Activated CD8-positive, alpha-beta memory T cell treated with anti-CD3 and anti-CD28 coated beads for 36 hours (primary cell): ENCODE measurements around the gene ZNF80. TPM values are rescaled to one million over a fixed set of nuclear protein-coding genes. Genes with fewer than 3 reads are reported as not detected.

Source experiments
- CTCF ChIA-PET: fragments of 350-600 bp; sonication (Branson Sonifier 250); formaldehyde crosslinking; loops from one replicate; lab custom pipeline; 2021; ENCODE audit warnings: antibody characterized with exemption; lab: Charles Lee
- POLR2A ChIA-PET: fragments of 350-600 bp; sonication (Branson Sonifier 250); formaldehyde crosslinking; loops from one replicate; lab custom pipeline; 2021; ENCODE audit warnings: antibody characterized with exemption; lab: Charles Lee
- total RNA-seq, 2 experiments: library from RNA; stranded (reverse); gene quantifications; one replicate each; pipeline ENCODE4 v1.2.3, GENCODE V29; 2021

Gene ZNF80
- total RNA-seq, 2 experiments from 2014 or later: 1.6 to 2.1 TPM

DNA sequence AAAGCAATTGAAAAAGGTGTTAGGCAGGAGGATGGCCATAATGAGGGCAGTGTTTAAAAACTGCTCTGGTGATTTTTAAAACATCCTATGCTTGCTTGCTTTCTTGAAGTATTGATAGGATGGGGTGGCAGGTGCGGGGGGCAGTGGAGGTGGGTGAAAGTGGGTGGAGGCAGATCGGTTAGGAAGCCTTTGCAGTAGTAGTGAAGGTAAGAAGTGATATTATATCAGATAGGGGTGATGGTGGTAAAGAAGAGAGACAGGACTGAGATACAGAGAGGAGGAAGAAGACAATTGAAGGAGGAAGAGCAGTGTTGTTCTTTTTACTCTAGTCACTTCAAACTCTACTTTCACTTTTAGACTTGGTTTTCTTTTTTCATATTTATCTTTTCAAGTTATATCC lies 11.1 kb downstream of the ZNF80 start:
- ChIA-PET POLR2A (no interaction called here), CTCF (interaction anchor here (1.3 to 1.9 kb wide), 2 partner anchors 65 to 68 kb away, joined by 3 to 7 read pairs; no protein-coding TSS in a partner anchor)

DNA sequence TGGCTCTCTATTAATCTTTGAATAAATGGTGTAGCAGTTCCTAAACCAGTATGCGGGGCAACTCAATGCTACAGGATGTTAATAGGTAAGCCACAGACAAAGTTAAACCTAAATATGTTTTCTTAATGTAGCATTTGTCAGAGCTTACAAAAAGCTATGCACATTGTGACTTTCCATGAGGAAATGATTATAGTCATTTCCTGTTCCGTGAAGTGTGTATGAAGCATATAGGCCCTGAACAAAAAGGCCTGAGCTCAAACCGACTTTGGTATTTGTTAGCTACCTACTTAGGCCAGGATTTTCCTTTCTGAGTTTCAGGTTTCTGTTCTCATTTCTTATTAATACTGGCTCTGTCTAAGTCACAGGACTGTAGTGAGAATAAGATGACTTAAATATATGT lies 14.2 kb downstream of the ZNF80 start:
- POLR2A ChIA-PET: interaction anchor here (2.5 kb wide), 1 partner anchor 9 kb away, joined by 72 read pairs; no protein-coding TSS in a partner anchor
- CTCF ChIA-PET: interaction anchor here (0.8 to 3.7 kb wide), 5 partner anchors 10 to 70 kb away, joined by 3 to 28 read pairs (median 4); partner anchors contain the start of gene TIGIT

DNA sequence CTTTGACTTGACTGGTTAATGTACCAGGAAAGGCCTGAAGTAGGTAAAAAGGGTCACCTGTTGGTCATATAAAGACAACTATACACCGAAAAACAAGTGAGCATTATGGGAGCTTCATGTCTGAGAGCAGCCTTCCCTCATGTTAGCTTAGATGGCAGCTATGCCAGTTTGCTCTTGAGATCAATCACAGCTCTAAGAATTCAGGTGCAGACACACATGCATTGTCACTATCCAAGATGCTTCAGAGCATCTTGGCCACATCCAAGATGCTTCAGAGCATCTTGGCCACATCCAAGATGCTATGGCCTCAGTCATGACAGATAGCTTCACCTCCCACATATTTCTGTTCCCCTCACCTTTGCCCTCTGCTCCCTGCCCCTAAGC lies 15.5 kb downstream of the ZNF80 start:
- ChIA-PET POLR2A (interaction anchor here (0.6 to 2.5 kb wide), 6 partner anchors 8 to 86 kb away, joined by 3 to 72 read pairs (median 5); partner anchors contain the start of gene TIGIT), CTCF (interaction anchor here (1.0 to 3.7 kb wide), 7 partner anchors 8 to 92 kb away, joined by 3 to 28 read pairs (median 6); no protein-coding TSS in a partner anchor)

DNA sequence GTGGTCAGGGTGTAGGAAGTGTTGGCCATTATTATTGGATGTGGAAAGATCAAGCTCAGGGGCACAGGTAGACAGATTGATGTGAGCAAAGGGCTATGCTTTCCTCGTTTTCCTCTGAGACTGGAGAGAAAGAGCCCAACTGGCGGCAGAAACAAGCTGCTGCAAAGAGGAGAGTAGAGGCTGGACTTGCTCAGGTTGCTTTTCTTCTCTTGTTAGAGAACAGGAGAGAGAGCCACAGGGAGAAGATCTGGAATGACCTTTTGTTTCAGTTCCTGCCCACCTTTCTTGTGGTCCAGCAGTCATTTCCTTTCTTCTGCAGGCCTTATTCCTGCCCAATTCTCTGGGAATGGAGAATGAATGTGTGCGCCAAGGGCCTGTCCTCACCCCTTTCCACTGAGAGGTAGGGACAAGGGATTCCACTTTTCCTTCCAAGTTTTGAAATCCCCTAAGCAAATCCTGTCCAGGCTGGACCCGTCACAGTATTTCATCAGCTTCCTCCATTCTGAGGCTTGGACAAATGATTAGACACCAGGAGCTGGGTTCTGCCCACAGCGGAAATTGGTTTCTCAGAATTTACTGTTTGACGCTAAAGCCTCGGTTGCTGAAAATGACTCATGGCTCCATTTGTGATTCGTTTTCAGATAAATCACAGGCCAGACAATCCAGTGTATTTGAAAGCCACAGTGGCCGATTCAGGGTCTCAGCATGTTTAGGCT lies 16.1 kb downstream of the ZNF80 start:
- ChIA-PET POLR2A (interaction anchor here (0.8 to 2.5 kb wide), 5 partner anchors 8 to 86 kb away, joined by 3 to 72 read pairs (median 6); partner anchors contain the start of gene TIGIT), CTCF (interaction anchor here (1.0 to 3.7 kb wide), 8 partner anchors 8 to 197 kb away, joined by 3 to 28 read pairs (median 5); no protein-coding TSS in a partner anchor)

DNA sequence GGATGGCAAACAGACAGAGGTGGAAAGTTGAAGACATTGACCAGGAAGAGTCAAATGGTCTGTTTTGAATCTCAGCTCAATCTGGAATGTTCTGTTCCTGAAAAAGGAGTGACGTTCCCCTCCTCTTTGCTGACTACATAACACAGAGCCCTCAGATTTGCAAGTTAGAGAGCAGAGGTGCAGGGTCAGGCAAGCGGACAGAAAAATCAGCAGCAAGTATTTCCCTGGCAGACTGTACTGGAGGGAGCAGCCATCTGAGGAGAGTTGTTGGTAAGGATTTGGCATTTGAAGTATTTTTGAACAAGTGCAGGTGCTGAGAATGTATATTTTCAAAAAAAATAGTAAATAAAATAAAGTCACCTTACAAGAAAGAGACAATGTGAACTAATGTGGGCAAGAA lies 17.6 kb downstream of the ZNF80 start:
- ChIA-PET CTCF (no interaction called here), POLR2A (interaction anchor here (0.8 kb wide), 1 partner anchor 73 kb away, joined by 3 read pairs; no protein-coding TSS in a partner anchor)

DNA sequence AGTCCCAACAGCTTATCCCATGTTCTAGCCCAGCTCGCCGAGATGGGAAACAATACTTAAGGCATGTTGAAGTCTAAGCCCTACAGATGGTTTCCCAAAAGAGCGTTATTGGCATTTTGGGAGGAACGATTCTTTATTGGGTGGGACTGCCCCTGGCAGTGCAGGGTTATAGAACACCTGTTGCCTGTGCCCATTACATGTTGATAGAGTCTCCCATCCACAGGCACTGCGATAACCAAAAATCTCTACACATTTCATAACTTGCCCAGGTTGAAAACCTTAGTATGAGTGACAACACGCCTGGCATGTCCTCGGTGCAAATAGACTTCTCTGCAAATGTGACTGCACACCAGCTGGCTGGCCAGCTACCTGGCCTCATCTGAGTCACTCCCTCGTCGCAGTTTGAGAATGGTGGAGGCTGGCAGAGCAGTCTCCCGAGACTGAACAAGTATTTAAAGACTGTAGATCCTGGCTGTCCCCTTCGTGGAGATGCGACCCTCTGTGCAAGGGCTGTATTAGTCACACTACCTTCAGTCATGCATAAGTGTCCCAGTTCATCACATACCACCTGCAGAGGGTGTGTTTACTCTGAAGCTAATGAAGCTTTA lies 18.7 kb downstream of the ZNF80 start:
- ChIA-PET CTCF (interaction anchor here (2.2 kb wide), 1 partner anchor 72 kb away, joined by 12 read pairs; no protein-coding TSS in a partner anchor), POLR2A (interaction anchor here (0.8 kb wide), 1 partner anchor 74 kb away, joined by 3 read pairs; no protein-coding TSS in a partner anchor)

DNA sequence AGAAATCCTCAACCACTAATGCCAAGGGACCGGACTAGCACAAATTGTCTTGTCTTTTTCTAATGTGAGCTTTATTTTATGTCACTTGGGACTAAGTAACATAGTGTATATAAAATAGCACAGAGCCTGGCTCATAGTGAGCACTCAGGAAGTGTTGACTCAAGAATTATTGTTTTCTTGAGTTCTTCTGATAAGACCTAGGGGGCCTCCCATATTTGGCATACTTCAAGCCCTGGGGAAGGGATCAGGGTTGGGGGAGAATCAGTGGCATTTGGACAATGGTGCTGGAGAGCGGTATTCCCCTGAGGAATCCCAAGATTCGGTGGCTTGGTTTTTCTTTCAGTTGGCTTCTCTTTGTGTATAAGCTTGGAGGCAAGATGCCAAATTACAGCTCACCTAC lies 19.4 kb downstream of the ZNF80 start:
- ChIA-PET CTCF (interaction anchor here (1.0 to 2.2 kb wide), 4 partner anchors 65 to 79 kb away, joined by 3 to 12 read pairs (median 4); no protein-coding TSS in a partner anchor), POLR2A (interaction anchor here (0.8 to 0.9 kb wide), 2 partner anchors 20 to 73 kb away, joined by 3 to 5 read pairs; partner anchors contain the start of gene ZNF80)

DNA sequence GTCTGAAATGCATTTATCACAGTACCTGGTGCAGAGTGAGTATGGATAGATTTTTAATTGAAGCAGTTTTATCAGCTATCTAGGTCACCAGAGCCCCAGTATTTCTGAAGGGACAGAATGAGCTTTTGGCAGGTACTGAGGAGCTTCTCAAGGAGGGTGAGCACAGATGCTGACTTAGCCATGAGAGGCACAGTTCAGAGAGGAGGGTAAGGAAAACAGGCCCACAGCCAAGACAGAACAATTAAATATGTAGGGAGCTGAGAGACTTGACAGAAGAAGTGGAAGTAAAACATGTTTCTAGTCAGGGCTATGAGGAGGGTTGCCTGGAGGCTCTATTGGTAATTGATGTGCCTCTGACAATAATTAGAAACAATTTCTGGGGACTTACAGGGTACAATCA lies 20.1 kb downstream of the ZNF80 start:
- CTCF ChIA-PET: interaction anchor here (1.0 to 2.2 kb wide), 4 partner anchors 64 to 80 kb away, joined by 3 to 12 read pairs (median 4); no protein-coding TSS in a partner anchor
- POLR2A ChIA-PET: interaction anchor here (0.8 to 0.9 kb wide), 2 partner anchors 20 to 74 kb away, joined by 3 to 5 read pairs; partner anchors contain the start of gene ZNF80

DNA sequence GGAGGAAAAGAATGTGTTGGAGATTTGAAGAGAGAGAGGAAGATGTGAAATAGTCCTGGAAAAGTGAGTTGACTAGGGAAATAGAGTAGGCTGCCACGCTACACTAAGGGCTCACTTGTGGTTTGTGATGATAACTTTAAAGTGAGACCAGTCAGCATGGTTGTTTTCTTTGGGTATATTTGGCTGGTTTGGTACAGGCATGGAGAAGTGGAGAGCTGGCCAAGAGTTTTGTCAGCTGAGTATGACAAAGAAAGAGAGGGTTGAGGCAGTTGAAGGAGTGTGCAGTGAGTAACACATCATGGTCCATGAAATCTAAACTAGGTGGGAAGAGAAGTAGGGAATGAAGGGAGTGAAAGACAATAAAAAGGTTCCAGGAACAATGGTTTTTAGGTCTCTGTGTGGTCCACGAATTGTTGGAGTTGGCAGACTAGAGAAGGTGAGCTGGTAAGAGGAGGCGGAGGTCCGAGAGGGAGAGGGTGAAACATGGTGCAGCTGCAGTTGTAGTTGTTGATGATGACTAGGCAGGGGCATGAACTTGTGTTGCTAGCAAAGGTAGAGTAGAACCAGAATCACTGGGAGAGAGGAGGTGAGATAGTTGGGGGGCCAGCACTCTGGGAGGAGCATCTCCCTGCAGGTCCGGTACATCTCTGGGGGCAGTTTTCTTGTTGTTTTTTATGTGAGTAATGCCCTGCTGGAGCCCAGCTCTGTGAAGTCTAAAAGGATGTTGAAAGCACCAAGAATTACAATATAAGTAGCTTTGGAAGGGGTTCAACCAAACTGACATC lies 21.0 kb downstream of the ZNF80 start:
- POLR2A ChIA-PET: no interaction called here
- CTCF ChIA-PET: interaction anchor here (1.9 to 2.2 kb wide), 2 partner anchors 63 to 75 kb away, joined by 5 to 12 read pairs; no protein-coding TSS in a partner anchor

DNA sequence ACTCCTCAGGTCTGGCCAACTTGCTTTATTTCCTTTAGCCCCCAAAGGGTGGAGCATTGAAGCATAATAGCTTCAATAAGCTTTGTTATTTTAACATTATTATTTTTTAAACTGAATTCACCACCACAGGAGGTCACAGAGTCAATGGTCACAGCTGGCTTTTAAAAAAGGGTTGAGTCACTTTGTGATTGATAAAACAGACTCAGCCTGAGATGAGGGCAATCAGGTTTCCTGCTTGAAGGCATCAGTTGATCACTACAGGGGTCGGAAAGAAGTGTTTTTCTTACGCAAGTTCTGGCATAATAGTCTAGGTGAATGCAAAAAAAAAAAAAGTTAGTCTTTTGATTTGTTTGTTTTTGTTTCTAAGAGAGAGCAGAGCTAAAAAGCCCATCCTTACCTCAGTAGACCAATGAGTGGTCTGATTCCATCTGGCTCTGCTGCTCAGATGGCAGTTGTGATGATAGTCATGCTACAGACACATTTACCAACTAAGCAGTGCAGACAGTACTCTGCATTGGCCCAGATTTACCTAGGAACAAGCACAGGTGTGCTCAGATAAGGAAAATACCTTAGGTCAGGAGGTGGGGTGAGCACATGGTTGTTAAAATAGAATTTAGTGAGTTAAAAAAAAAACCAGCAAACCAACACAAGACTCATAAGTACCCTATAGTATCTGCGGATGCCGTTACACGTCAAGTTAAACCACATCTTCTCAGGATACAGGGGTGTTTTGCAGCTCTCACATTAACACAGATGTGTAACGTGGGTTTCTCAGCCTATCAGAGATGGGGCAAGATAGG lies 22.6 kb downstream of the ZNF80 start:
- ChIA-PET POLR2A (interaction anchor here (0.5 to 2.8 kb wide), 16 partner anchors 8 to 855 kb away, joined by 3 to 72 read pairs (median 3); partner anchors contain the start of gene TIGIT), CTCF (interaction anchor here (0.6 to 2.8 kb wide), 7 partner anchors 8 to 342 kb away, joined by 3 to 37 read pairs (median 3); no protein-coding TSS in a partner anchor)

DNA sequence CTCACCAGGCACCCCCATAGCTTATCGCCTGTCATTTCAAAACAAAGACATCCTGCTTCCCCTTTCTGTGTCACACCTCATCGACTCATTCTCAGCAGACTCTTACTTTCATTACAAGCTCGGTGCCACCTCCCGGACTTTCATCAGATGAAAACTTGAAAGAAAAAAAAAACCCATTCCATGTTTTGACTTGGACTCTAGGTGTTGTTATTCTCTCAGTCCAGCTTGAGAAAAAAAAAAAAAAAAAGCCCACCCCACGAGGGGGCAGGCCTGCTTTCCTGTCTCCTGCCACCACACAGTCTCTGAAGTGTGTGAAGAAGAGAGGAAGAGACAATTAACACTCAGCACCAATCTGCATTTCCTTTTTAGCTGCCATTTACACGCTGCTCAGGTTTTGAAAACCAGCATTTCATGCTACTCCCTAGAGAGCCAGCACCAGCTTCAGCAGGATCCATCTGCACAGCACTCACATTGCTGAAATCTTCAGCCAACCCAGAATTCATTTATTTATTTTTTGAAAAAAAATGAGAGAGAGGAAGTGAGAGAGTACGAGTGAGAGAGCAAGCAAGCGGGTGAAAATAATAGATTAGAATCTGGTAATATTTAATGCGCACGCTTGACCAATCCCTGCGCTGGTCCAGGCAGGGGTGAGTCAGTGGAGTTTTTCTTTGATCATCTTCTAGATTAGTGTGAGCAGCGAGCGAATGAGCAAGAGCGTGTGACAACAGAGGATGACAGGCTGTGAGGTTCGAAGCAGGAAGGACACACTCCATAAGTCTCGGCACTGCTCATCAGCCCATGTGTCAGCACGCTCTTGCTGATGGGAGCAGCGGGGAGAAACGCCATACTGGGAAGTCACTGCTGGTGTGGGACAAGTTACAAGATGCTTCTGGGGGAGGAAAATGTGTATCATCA lies 23.5 kb downstream of the ZNF80 start:
- ChIA-PET CTCF (interaction anchor here (0.6 to 2.8 kb wide), 18 partner anchors 9 to 373 kb away, joined by 3 to 37 read pairs (median 3); partner anchors contain the start of gene DRD3), POLR2A (interaction anchor here (0.5 to 2.8 kb wide), 19 partner anchors 9 to 497 kb away, joined by 3 to 72 read pairs (median 5); partner anchors contain the start of genes TIGIT and ZNF80)

DNA sequence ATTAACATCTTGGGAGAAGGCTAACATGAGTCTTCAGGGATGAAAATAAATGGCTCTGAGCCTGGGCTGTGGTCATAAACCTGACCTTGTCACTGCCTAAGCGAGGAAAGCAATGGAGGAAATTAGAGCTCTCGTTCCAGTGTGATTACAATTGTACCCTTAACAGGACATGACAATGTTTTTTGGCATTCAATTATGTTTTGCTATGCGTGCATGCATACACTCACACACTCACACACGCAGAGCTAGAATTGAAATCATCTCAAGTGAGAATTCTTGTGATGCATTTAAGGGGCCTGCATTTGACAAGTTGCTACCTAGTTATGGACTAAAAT lies 24.1 kb downstream of the ZNF80 start:
- ChIA-PET CTCF (interaction anchor here (0.6 to 2.8 kb wide), 12 partner anchors 10 to 374 kb away, joined by 3 to 37 read pairs (median 3); partner anchors contain the start of gene DRD3), POLR2A (interaction anchor here (0.5 to 2.8 kb wide), 14 partner anchors 9 to 497 kb away, joined by 3 to 72 read pairs (median 7); partner anchors contain the start of genes TIGIT and ZNF80)

DNA sequence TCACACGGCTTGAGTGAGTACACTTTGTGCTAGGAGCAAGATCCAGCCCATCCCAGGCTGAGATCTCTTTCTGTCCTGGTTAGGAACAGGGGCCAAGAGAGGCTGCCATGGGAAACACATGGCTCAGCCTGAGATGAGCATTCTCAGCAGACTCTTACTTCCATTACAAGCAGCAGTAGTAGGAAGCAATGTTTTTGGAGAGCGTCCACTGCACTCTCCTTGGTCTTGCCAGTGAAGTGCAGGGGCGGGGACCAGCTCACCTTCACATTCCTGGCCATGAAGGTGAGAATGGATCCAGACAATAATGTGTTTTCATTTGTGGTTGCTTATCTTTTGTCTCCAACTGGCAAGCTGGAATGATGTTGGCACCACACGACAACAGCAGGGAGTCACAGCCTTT lies 24.7 kb downstream of the ZNF80 start:
- POLR2A ChIA-PET: interaction anchor here (1.1 to 2.8 kb wide), 5 partner anchors 10 to 104 kb away, joined by 4 to 72 read pairs (median 9); no protein-coding TSS in a partner anchor
- CTCF ChIA-PET: interaction anchor here (0.6 to 2.8 kb wide), 7 partner anchors 10 to 119 kb away, joined by 3 to 28 read pairs (median 3); no protein-coding TSS in a partner anchor

DNA sequence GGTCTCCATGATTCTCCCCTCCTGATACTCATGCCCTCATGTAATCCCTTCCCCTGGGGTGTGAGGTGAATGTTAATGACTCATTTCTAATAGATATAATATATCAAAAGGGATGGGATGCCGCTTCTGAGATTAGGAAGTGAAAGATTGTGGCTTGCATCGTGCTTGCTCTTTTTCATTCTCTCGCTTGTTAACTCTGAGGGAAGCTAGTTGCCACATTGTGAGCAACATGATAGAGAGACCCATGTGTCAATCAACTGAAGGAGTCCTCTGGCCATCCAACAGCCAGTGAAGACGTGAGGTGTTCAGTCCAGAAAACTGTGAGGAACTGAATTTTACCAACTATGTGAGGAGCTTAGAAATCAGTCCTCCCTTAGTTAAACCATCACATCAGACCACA lies 29.6 kb downstream of the ZNF80 start:
- ChIA-PET CTCF (no interaction called here), POLR2A (no interaction called here)

DNA sequence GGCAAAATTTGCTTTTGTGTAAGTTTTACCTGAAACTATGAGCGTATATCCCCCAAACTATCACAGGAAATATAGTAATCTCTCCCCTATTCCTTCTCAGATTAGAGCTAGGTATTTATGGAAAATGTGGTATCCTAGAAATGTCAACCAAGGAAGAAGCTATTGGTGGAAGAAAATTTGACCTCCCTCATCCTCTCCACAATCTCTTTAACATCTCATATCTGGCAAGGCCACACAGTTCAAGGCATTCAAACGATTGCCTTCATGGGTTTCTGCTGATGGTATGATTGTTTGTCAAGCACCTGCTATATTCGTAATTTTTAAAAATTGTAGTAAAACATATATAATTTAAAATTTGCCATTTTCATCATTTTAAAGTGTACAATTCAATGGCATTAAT lies 31.0 kb downstream of the ZNF80 start:
- ChIA-PET CTCF (interaction anchor here (0.6 kb wide), 1 partner anchor 445 kb away, joined by 4 read pairs; no protein-coding TSS in a partner anchor), POLR2A (no interaction called here)

DNA sequence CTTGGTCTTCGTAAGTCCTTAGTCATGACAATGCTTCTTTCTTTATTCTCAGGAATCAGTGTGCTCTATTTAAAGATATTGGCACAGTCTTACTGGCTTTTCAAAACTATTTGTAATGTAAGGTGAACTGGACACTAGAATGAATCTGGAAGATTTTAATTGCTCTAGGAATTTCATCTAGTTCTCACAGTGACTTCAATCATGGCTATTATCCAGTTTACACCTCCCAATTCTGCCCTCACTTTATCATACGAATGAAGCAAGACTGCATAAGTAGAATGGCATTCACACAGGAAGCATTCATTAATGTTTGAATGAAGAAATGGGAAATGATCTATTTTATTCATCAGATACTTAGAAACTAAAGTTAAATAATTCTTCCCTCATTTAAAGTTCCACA lies 31.8 kb downstream of the ZNF80 start:
- CTCF ChIA-PET: no interaction called here
- POLR2A ChIA-PET: no interaction called here
